Stomach (tissue), 4 donors: ENCODE data around the gene WDR87.

Experiments used
- POLR2A ChIP-seq, 4 donors: fragments of 450-650 bp; IDR thresholded peaks; one replicate each; pipeline ENCODE4 v1.6.1; 2016; ENCODE audit warnings: antibody characterized with exemption in 4 of 4, control low read depth in 2 of 4, mild to moderate bottlenecking in 1 of 4, moderate library complexity in 1 of 4
- TF ChIP-seq, protein P1 (sequence below), 7 experiments: fragments of 450-650 bp in 4 of 7; fragments of 200-600 bp in 3 of 7; sonication (generic) in 3 of 7; IDR thresholded peaks; one replicate each; pipeline ENCODE4 v1.5.1; 2016 to 2019; ENCODE audit warnings: antibody characterized with exemption in 7 of 7, control low read depth in 2 of 7, mild to moderate bottlenecking in 1 of 7

DNA sequence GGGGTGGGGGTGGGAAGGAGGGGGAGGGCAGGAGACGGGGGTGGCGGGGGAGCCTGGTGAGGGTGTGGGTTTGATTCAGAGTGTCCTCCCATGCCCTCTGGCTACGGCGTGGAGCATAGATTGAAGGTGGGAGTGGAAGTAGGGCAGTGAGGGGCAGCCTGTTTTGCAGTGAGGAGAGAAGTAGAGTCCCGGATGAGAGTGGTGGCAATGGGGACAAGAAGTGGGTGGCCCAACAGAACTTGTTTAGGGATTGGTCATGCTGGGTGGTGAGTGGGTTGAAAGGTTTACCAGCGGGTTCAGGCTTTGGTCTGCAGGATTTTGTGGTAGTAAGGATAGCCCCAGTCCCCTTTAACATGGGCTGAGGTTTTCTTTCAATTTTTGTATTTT is 36.1 kb upstream of the WDR87 start:
- TF ChIP-seq POLR2A (IDR thresholded peaks at IDR 0.05) = no peak
- TF ChIP-seq, protein P1, sequence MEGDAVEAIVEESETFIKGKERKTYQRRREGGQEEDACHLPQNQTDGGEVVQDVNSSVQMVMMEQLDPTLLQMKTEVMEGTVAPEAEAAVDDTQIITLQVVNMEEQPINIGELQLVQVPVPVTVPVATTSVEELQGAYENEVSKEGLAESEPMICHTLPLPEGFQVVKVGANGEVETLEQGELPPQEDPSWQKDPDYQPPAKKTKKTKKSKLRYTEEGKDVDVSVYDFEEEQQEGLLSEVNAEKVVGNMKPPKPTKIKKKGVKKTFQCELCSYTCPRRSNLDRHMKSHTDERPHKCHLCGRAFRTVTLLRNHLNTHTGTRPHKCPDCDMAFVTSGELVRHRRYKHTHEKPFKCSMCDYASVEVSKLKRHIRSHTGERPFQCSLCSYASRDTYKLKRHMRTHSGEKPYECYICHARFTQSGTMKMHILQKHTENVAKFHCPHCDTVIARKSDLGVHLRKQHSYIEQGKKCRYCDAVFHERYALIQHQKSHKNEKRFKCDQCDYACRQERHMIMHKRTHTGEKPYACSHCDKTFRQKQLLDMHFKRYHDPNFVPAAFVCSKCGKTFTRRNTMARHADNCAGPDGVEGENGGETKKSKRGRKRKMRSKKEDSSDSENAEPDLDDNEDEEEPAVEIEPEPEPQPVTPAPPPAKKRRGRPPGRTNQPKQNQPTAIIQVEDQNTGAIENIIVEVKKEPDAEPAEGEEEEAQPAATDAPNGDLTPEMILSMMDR (IDR thresholded peaks at IDR 0.05) = no peak
